GM12891 (cell line): ENCODE results near the gene SMAP1.

Source experiments
- DNase-seq: peaks from one replicate; pipeline ENCODE4 v3.0.0; 2011; ENCODE audit warnings: low spot score; ENCODE audit not compliant: insufficient read length
- FAIRE-seq: peaks from 2 replicates; lab custom pipeline; 2011; peaks lifted over from hg19 to GRCh38; lab: Jason Lieb, UNC
- PAX5 ChIP-seq: IDR thresholded peaks from 2 replicates; pipeline ENCODE4 v1.6.1; 2011; ENCODE audit warnings: low read length, moderate library complexity, mild to moderate bottlenecking; ENCODE audit not compliant: insufficient read depth, severe bottlenecking
- POLR2A ChIP-seq: IDR thresholded peaks from 2 replicates; pipeline ENCODE4 v1.6.1; 2011; ENCODE audit warnings: low read depth, low read length, control low read depth
- POLR2AphosphoS5 ChIP-seq: IDR thresholded peaks from 2 replicates; pipeline ENCODE4 v1.6.1; 2011; ENCODE audit warnings: low read depth, low read length, control low read depth
- POU2F2 ChIP-seq: IDR thresholded peaks from 2 replicates; pipeline ENCODE4 v1.6.1; 2011; ENCODE audit warnings: low read depth, mild to moderate bottlenecking, control low read depth, low read length, moderate library complexity
- SPI1 ChIP-seq: IDR thresholded peaks from 2 replicates; pipeline ENCODE4 v1.6.1; 2011; ENCODE audit warnings: low read depth, low read length, control low read depth
- TAF1 ChIP-seq: IDR thresholded peaks from 2 replicates; pipeline ENCODE4 v1.6.1; 2011; ENCODE audit warnings: low read depth, low read length, control low read depth

SMAP1 gene

DNA sequence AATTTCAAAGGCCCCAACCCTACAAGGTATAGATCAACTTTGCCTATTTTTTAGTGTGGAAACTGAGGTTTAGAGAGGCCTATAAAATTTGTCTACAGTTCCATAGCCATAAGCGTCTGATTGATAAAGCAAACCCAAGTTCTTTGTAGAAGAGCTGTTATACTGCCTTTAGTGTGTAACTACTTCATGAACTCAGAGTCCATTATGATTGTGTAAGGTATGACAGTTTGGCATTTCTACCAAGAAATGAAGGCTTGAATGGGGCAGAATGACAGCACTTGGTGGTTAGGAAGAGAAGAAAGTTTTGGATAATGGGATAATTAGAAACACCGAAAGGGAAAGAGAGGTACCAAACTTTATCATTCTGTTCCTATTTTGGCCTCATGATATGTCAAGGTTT is 38.1 kb downstream of the SMAP1 start:
- no peak for DNase-seq
- TF ChIP-seq PAX5 (no peak), POLR2A (no peak), SPI1 (no peak), POU2F2 (no peak), TAF1 (no peak), POLR2AphosphoS5 (no peak)
- FAIRE-seq: no peak

DNA sequence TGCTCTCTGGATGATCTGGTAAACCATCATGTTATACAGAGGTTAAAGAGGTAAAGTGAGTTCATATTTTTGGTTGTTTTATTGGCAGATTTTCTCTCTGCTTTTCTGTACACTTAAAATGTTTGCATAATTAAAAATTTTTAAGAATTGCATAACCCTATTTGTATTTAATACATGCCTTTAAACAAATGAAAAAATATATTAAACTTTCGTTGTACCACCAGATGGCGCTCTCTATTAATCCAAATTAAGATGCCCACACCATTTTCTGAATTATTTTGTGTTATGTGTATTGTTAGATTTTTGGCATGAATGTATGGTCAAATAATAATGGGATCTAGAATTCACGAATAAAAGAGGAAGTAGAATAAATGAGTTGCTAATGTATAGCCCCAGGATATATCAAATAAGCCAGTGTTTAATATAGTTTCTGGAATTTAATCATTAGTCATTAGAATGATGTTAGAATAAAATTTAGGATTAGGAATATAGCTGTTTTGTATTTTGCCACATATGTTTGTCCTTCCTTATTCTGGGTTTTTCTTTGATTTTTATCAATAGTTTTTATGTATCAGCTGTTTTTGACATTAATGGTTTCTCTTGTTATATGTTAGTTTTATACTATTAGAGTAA is 38.9 kb downstream of the SMAP1 start:
- TF ChIP-seq POLR2A (no peak), PAX5 (no peak), TAF1 (no peak), POLR2AphosphoS5 (no peak), SPI1 (no peak), POU2F2 (no peak)
- no peak for DNase-seq
- no peak for FAIRE-seq

DNA sequence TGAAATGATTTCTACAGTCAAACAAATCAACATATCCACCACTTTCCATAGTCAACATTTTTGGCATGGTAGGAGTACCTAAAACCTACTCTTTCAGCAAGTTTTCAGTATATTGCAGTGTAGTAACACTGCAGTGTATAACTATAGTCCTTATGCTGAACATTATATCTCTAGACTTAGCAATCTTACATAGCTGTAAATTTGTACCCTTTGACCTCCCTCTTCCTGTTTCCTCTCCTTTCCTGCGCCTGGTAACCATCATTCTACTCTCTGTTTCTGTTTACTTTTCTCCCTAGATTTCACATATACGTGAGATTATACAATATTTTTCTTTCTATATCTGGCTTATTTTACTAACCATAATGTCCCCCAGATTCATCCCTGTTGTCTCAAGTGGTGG is 40.2 kb downstream of the SMAP1 start:
- no peak for TF ChIP-seq TAF1
- TF ChIP-seq SPI1: no peak
- TF ChIP-seq POLR2AphosphoS5: no peak
- TF ChIP-seq POU2F2: no peak
- no peak for TF ChIP-seq PAX5
- TF ChIP-seq POLR2A: no peak
- FAIRE-seq (peak; percentile 48), DNase-seq (no peak)

DNA sequence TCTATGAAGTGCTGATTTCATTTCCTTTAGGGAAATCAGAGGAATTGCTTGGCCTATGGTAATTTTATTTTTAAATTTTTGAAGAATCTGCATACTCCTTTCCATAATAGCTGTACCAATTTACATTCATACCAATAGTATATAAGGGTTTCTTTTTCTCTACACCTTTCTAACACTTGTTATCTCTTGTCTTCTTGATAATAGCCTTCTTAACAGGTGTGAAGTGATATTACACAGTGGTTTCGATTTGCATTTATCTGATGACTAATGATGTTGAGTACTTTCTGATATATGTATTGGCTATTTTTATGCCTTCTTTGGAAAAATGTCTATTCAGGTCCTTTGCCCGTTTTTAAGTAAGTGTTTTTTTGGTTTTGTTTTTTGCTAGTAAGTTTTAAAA is 40.8 kb downstream of the SMAP1 start:
- no peak for FAIRE-seq
- no peak for DNase-seq
- TF ChIP-seq TAF1 (no peak), SPI1 (no peak), POLR2A (no peak), PAX5 (no peak), POU2F2 (no peak), POLR2AphosphoS5 (no peak)

DNA sequence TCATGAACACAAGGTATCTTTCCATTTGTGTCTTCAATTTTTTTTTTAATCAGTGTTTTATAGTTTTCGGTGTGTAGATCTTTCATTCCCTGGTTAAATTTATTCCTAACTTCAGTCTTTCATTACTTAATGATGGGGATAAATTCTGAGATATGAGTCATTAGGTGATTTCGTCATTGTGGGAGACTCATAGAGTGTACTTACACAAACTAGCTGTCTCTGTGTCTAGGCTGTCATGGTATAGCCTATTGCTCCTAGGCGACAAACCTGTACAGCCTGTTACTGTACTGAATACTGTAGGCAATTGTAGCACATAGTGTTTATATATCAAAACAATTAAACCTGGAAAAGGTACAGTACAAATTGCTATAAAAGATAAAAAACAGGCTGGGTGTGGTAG is 42.1 kb downstream of the SMAP1 start:
- DNase-seq (no peak), FAIRE-seq (no peak)
- TF ChIP-seq TAF1: no peak
- no peak for TF ChIP-seq POLR2A
- TF ChIP-seq POU2F2: no peak
- no peak for TF ChIP-seq POLR2AphosphoS5
- TF ChIP-seq SPI1: no peak
- TF ChIP-seq PAX5: no peak

DNA sequence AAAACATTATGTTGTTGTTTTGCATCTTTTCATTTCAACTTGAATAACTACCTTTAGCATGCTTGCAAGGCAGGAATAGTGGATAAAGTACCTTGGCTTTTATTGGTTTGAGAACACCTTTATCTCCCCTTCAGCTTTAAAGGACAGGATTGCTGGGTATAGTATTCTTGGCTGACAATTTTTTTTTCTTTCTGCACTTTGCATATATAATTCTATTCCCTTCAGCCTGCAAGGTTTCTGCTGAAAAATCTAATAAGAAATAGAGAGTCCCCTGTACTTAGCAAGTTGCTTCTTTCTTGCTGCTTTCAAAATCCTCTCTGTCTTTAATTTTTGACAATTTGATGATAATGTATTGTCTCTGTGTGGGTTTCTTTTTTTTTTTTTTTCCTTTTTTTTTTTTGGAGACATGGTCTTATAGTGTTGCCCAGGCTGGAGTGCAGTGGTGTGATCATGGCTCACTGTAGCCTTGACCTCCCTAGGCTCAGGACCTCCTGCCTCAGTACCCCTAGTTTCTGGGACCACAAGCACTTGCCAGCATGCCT is 47.1 kb downstream of the SMAP1 start:
- TF ChIP-seq POU2F2 (no peak), TAF1 (no peak)

DNA sequence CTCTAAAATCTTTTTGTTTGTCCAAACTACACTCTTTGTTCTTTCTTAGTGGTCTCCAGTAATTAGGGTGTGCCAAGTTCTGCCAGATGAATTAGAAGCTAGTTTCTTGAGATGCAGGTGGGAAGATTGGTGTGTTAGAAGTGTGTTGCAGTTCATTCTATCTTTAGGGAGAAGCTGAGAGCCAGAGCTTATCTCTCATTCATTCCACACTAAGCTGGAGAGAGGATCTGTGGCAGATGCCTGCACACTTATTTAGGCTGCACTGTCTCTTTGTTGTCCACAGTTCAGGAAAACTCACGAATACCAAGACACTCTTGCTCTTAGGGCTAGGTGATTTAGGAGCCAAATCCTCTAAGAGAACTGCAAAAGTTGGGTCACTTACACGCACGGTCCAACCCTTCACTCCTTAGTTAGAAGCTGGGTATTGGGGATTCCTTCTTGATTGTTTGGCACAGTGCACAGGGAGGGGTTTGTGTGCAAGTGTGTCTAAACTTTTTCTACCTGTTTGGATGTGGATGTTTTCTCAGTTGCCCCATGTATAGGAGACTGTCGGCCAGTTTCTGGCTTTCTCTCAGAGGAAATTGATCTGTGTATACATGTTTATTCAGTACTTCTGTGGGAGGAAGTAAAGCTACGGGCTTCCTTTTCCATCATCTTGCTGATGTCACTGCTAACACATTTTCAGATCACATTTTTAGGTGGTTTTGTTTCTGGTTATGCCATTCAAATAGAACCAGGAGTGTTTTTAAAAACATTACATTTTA is 49.5 kb downstream of the SMAP1 start:
- TF ChIP-seq SPI1: peak; percentile 15; the same call in 1 of the 2 replicates
- no peak for TF ChIP-seq POLR2A
- TF ChIP-seq PAX5: no peak
- TF ChIP-seq POU2F2: no peak
- no peak for TF ChIP-seq POLR2AphosphoS5
- no peak for TF ChIP-seq TAF1
- FAIRE-seq (no peak), DNase-seq (peak; percentile 2)

More for the DNA sequence above, 47.1 kb downstream of the SMAP1 start:
- DNase-seq: no peak
- FAIRE-seq: no peak

DNA sequence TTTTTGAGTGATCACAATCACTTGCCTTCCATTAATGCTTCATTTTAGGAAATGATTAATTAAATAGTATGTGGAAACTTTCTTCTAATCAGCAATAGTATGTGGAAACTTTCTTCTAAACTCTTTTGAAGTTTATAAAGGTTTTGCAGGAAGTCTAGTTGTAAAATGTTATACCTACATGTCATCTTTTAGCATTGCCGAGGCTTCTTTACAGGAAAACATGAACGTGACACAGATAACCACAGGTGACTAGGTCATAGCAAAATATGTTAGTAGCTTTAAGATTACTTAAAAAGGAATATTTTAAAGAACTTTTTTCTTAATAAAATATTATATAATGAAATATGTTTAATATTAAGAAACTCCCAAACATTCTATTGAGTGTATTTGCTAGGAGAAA is 56.8 kb downstream of the SMAP1 start:
- DNase-seq (no peak), FAIRE-seq (no peak)
- TF ChIP-seq POLR2AphosphoS5: no peak
- TF ChIP-seq TAF1: no peak
- TF ChIP-seq POU2F2: no peak
- TF ChIP-seq PAX5: no peak
- TF ChIP-seq POLR2A: no peak
- no peak for TF ChIP-seq SPI1

DNA sequence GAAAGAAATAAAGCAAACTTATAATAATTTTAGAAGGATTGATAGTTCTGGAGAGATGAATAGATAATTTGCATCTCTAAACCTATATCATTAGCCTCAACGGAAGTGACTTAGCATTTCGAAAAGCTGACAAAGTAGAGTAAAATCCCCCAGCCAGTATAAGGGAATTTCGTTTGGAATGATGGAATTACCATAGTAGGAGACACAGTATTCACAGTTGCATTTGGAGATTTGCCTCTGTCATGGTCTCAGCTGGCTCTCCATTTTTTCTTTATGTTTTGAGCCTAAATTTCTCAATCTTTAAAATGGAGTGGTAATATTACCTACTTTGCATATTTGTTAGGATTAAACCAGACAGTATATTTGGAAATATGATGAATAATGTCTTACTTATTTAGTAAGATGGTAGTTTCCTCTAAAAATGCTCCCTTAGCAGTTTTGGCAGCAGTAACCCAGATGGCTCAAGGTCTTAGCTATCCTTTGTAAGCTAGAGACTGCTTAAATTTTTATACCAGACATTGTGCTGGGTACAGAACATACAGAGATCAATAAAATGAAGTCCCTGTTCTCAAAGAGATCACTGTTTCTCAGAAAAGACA is 58.2 kb downstream of the SMAP1 start:
- DNase-seq (no peak), FAIRE-seq (no peak)
- no peak for TF ChIP-seq PAX5
- TF ChIP-seq POU2F2: no peak
- TF ChIP-seq TAF1: no peak
- TF ChIP-seq SPI1: no peak
- no peak for TF ChIP-seq POLR2A
- TF ChIP-seq POLR2AphosphoS5: no peak

DNA sequence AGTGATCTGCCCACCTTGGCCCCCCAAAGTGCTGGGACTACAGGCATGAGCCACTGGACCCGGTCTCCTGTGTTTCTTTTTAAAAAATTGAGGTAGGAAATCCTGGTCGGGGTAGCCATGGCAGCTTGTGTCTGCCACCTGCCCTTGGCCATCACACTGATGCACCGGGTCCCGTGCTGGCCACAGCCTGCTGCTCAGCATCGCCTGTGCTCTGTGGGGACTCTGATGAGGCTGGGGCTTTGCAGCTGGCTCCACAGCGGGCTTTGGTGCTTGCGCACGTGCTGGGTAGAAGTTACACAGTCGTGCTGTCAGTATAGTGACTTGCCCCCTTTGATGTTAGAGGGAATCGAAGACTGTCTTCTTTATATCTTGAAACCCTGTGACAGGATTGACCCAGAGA is 66.7 kb downstream of the SMAP1 start:
- DNase-seq (no peak), FAIRE-seq (no peak)

More for the DNA sequence above, 66.7 kb downstream of the SMAP1 start:
- TF ChIP-seq TAF1 (no peak), PAX5 (no peak), POLR2AphosphoS5 (no peak), POU2F2 (no peak)
